NOMO-1 treated with dmso at 0.1 percent for 144 hours (cell line): ENCODE measurements around the gene RUNX2.

Experiments
- DNase-seq: peaks from one replicate; lab custom pipeline; 2025; ENCODE audit not compliant: unreplicated experiment; lab: John Stamatoyannopoulos, UW

Gene RUNX2

DNA sequence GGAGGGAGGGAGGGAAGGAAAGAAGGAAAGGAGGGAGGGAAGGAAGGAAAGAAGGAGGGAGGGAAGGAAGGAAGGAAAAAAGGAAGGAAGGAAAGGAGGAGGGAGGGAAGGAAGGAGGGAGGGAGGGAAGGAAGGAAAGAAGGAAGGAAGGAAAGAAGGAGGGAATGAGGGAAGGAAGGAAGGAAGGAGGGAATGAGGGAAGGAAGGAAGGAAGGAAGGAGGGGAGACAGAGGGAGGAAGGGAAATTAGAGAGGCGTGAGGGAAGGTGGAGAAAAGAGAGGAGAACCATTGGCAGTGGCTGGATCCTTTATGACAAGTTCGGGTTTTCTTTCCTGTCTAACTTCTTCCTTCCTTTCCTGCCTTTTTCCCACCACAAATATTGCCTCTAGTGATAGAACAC, 71.9 kb downstream of the RUNX2 start:
- DNase-seq, result no peak

DNA sequence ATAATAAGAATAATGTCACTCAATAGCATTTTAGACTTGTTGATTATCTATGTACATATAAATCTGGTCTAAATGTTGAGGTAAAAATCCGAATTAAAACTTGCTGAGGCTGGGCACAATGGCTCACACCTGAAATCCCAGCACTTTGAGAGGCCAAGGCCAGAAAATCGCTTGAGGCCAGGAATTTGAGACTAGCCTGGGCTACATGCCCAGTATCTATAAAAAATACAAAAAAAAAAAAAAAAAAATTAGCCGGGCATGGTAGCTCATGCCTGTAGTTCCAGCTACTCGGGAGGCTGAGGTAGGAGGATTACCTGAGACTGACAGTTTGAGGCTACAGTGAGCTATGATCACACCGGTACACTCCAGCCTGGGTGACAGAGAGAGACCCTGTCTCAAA, 83.8 kb downstream of the RUNX2 start:
- no peak for DNase-seq

DNA sequence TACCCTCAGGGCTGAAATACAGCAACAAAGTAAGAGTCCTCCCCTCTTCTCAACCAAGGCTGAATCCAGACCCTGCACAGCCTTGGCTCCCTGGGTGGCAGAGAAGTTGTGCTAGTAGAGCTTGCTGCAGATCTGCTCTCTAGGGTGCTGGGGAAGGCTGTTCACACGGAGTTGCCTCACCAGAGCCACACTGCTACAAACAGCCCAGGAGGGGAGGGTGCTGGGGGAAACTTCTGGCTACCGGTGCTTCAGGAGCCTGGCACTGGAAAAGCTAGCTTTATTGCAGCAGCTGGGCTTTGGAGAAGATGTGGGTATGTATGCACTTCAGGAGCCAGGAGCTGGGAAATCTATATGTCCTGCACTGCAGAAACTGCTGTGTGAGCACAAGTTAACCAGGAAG, 87.2 kb downstream of the RUNX2 start:
- no peak for DNase-seq

DNA sequence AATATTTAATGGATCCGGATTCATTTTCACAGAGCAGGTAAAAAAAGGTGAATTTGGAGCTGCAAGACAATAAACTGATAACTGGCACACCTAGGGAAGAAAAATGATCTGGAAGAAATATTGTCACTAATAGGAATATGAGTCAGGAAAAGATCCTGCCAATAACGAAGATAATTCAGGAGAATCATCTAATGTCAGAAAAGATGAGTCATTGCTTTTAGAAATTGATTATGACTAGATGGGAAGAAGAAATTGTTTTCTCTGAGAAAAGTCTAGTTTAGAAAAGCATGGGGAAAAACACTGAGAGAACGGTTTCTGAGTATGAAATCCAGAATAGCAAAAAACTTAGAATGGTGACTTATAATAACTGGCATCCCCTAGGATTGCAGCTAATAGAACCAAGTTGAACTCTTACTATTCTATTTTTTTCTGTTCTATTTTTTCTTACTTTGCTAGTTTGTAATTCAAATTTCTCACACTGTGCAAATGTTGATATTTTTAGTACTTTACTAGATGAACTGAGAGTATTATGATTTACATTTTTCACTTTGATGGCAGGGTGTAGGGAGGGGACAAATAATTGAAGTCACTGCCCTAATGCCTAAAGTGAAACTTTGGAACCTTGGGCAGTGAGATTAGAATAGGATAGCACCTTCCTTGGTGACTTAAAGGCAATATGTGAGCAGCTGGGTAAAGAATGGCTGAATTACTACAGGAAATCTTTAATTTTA, 87.8 kb downstream of the RUNX2 start:
- no peak for DNase-seq

DNA sequence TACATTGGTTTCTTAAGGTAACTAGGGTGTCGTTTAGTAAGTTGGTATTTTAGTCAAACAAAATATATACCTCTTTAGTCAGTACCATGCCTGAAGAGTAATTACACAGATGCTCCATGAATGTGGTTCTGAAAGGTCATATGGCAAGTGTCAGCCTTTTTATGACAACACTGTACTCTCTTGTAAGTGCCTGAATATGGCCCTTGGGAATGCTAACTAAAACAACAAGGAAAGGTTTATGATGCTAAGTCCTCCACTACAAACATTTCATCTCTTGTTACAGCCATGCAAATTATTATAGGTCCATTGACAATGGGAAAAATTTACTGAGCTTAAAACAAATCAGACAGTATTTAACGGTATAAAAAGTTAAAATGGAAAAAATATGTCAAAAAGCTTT, 88.6 kb downstream of the RUNX2 start:
- no peak for DNase-seq

DNA sequence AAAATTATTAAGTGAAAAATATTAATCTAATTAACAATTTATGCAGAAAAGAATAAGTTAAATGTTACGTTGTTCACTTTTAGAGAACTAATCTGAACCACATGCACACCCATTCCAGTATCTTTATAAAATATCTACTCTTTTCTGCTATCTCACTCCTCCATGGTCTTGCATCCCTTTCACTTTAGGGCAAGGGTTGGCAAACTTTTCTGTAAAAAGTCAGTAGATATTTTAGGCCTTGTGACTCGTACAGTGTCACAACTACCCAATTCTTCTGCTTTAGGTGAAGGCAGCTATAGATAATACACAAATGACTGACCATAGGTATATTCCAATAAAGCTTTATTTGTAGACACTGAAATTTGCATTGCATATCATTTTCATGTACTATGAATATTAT, 89.3 kb downstream of the RUNX2 start:
- no peak for DNase-seq

DNA sequence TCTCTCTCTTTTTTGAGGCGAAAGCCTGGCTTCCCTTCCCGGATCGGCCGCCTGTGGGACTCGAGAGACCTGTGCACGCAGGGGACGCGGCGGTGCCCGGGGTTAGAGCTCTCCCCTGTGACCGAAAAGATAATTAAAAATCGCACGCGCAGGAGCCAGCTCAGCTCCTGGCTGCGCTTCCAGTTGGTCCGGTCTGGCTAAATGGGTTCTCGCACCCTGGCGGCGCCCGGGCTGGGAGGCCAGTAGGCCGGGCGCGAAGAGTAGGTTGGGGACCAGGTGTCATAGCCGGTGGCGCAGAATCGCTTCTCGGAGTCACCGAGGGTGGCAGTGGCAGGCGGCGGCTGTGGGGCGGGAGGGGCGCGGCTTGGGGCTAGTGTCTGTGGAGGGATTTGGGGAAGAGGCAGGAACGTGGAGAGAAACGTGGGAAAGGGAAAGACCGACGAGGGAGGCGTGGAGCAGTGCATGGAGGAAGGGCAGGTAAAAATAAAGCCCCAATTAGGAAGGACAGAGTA, 91.5 kb downstream of the RUNX2 start:
- DNase-seq, result peak; percentile 78

DNA sequence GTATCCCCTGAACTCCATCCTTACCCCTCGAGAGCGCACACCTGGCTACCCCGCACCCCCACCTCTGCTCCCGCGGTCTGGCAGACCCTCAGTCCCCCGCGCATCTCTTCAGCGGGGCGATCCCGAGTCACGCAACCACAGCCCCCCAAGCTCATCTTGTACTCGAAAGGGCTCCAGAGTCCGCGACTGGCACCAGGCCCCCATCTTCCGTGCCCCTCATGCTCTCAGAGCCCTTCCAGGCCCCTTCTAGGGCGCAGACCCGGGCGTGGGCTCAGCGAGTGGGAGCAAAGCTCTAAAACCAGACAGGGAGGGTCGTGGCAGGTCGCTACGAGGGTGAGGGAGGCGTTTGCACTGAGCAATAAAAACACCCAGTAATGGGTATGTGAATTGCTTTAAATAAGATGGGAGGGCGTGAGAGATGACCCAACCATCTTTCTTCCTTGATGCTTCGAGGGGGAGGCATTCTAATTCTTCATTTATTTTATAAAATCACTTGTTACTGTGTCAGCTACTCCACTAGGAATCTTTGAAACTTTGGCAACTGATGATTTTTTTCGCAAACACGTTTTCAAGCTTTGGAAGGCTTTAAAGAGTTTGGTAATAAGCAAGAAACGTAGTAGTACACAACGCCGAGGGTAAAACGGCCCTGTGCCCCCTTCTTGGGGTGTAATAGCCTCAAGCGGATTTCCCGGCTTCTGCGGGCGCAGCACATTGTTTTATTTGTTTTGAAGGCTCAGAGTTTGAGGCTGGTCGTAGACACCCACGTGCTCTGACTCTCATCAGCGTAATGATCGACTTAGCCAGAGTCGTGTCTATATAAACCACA, 92.2 kb downstream of the RUNX2 start:
- no peak for DNase-seq

DNA sequence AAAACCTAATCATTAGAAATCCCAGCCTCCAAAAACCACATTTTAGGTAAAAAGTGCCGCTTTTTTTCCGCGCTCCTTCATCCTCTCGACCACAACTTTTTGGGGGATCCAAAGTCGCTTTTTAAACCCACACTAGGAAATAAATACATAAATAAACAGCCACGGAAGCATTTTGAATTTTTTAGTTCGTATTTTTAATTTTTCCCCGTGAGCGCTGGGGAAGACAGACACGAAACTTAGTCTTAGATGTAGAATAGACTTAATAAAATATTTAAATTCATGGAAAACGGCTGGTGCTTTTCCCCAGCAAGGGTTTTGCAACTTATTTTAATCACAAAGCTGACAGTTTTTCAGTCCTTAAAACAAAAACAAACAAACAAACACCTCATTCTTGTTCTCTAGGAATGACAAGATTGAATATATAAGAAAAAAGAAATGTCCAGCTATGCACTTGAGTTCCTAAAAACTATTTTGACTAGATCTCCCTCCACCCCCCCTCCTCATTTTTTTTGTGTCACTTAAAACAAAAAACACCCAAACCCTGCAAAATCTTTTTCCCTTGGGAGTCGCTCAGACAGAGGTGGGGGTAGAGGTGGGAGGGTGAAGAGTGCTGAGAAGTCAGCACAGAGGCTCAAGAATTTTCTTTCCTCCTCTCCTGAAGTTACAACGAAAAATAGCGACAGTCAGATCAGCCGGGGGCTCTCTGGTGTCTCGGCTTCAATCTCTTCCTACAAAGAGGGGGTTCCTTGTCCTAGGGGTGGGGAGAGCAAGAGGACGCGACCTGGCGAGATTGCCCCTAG, 93.0 kb downstream of the RUNX2 start:
- DNase-seq, result no peak

DNA sequence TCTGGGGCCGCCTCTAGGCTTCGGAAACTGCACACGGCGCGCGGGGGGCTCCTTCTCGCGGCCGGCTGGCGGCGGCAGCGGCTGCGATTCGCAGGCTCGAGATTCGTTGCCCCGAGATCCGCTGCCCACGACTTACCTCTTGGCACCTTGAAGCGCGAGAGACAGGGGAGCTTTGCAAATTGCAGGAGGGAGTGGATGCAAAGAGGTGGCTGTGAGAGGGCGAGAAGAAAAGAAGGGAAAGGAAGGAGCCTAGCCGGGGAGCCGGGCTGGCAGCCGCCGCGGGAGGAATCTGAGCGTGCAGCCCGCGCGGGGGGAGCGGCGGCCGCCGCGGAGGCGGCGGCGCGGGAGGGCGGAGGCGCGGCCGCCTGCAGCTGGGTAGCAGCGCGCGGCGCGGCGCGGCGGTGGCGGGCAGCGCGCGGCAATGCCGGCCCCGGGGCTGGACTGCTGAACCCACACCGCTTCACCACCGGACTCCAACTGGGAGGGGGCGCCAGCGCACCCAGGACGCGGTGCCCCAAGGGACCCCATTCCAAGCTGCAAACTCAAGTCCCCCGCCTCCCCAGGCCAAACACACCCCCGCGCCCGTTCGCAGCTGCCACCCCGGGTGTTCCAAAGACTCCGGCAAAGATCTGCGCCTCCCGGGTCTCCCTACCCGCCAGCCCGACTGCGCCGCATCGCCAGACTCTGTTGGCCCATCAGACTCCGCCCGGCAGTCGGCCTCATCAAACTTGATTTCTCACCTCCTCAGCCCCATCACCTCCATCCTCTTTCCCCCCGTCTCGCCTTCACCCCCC, 93.8 kb downstream of the RUNX2 start:
- peak; percentile 39 for DNase-seq

DNA sequence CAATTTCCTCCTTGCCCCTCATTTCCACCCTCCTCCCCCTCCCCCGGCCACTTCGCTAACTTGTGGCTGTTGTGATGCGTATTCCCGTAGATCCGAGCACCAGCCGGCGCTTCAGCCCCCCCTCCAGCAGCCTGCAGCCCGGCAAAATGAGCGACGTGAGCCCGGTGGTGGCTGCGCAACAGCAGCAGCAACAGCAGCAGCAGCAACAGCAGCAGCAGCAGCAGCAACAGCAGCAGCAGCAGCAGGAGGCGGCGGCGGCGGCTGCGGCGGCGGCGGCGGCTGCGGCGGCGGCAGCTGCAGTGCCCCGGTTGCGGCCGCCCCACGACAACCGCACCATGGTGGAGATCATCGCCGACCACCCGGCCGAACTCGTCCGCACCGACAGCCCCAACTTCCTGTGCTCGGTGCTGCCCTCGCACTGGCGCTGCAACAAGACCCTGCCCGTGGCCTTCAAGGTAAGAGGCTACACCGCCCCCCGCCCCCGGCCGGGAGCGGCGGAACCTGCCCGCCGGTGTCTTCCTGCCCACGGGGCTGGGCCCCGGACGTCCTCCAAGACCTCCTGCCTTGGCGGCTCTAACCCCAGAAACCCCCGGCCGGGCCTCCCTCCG, 94.5 kb downstream of the RUNX2 start:
- DNase-seq, result no peak

DNA sequence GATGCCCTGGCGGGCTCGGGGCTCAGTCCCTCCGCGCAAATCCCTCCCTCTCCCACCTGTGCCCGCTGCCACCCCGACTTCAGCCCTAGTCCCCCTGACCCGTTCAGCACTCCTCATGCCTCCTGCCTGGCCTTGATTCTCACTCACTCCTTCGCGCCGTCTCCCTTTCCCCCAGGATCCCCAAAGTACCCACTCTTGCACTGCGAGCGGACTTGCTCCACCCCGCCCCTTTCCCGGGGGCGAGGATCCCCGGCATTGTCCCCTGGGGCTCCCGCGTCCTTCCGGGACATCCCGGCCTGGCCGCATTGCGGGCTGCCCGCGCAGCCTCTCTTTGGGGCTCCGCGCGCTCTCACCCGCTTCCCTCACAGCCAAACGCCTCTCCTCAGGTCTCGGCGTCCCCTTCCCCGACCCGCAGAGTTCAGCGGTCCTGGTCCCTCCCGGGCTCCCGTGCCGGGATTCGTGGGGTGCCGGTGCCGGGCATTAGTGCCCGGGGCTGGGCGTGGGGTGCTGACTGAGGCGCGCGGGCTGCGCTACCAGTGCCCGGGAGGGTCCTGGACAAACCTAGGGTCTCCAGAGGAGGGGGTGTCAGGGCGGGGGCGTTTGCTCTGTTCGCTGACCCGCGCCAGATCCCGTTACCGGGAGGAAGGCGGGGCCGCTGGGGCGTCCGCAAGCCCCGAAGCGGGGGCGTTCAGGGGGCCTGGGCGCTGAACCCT, 95.1 kb downstream of the RUNX2 start:
- DNase-seq, result no peak

DNA sequence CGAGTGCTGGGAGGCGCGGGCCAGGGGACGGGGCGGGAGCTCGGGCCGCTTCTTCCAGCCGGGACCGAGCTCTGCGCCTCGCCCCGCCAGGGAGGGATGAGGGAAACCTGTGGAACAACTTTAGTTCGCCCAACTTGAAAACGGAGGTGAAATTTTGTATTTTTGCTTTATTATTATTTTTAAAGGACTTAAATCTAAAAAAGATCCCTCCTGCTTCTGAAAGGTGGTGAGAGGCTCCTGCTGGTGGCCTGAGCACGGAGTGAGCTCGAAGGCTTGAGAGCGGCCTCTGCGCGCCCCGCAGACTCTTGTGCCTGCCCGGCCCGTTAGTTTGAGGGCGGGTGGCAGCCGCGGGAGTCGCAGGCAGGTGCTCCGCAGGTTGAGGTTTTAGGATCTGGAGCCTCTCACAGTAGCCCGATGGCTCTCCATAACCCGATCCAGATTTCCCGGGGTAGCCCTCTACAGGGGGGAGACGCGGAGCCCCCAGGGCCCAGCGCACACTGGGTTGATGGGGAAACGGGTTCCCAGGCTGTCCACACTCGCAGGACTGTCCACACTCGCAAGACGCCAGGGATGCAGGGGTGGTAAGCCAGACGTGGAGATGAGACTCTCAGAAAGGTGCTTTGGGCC, 95.8 kb downstream of the RUNX2 start:
- no peak for DNase-seq

DNA sequence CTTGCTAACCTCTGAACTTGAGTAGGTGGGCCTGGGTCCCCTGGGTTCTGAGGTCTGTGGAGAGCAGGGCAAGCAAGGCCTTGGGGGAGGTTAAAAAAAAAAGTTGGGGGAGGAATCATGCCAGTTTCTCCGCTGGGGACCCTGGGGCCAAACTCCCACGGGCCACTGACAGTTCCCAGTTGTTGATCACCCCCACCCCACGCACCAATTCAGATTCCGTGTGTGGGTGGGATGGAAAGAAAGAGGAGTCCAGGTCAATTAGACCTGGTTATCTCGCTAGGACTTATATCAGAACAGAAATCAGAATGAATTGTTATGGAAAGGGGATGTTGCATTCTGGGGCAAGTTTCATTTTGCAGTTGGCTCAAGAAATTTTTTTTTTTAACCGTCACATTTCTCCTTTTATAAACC, 96.3 kb downstream of the RUNX2 start:
- peak; percentile 46 for DNase-seq

DNA sequence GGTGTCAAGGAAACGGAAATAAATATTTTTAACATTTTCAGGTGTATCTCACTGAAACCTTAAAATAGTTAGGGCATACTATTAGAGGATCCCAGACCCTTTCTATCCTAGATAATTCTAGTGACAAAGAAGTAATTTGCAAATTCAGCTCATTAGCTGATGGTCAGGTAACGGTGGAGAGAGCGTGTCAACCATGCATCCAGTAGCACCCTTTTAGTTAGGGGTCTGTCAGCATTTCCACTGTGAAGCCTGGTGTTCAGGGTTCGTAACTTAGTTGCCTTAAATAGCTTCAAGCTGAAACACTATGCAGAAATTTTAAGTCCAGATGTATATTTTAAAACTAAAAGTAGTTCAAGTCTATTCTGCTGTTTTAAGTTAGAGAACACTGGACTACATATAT, 98.1 kb downstream of the RUNX2 start:
- no peak for DNase-seq

DNA sequence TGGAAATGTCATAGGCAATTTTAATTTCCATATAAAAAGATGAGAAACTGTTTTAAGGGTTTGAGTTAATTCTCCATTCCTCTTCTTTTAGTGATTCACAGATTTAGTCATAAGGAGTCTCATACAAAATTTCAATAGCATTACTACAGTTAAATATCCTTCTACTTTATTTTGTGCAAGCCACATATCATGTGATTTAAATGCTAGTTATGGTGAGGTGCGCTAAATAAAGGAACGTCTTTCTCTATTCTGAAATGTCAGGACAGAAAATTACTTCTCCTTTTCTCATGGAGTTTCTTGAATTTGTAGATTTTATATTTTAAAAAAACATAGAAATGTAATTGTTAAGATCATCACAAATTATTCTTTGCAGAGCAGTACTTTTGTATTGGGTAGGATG, 99.6 kb downstream of the RUNX2 start:
- peak; percentile 12 for DNase-seq

DNA sequence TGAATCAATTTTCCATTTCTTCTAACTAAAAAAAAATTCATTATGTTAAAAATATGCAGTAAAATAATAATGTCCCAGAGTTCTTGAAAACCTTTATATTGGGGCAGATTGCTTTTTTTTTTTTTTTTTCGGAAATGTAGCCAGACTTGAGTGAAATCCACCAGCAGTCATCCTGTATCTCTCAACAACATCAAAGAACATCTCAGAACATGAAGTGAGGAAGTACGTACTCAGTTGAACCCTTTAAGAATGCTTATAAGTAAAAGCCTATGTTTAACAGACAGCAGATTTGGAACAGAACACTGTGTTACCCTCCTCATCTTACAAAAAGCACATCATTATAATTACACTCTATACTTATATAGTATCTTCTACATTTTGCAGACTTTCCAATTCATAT, 100.6 kb downstream of the RUNX2 start:
- DNase-seq, result no peak

DNA sequence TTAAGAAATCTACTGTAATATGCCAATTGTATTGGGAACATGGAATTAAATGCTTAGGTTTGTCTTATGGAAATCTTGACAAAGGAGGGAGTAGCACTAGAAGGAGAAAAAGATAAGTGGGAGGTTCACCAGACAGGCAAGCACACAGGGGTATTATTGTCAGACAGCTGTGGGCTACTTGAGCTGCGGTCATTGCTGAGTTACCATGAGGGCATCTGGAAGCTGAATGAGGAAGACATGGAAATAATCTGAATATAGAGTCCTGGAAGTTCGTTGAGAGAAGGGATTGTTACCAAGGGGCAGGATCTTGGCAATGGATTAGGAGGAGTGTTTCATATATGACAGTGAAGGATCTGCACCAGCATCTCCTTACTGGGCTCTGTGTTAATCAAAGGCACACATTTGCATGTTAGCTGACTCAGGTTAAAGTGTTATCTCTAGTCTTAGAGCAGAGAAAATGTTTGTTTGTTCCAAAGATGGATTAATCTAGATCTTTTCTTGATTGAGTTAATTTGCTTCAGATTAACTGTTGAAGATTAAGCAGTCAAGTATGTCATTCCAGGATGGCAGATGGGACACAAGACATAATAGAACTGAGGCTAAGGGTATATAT, 102.6 kb downstream of the RUNX2 start:
- DNase-seq, result no peak
